SU-DHL-6 (cell line): ENCODE data around the gene LRBA.

ENCODE experiments used
- EZH2phosphoT487 ChIP-seq: fragments of 200-600 bp; sonication (generic), shearing (Covaris generic); conservative IDR thresholded peaks from 2 replicates; pipeline ENCODE4 v1.6.1; 2018; ENCODE audit warnings: mild to moderate bottlenecking, antibody characterized with exemption, low read length, moderate library complexity, mixed read lengths
- TF ChIP-seq, protein P1 (sequence below): fragments of 200-600 bp; sonication (generic); IDR thresholded peaks from one replicate; pipeline ENCODE4 v1.5.1; 2017; ENCODE audit warnings: antibody characterized with exemption, mild to moderate bottlenecking, low read length, moderate library complexity; ENCODE audit not compliant: insufficient read depth, poor library complexity, severe bottlenecking

DNA sequence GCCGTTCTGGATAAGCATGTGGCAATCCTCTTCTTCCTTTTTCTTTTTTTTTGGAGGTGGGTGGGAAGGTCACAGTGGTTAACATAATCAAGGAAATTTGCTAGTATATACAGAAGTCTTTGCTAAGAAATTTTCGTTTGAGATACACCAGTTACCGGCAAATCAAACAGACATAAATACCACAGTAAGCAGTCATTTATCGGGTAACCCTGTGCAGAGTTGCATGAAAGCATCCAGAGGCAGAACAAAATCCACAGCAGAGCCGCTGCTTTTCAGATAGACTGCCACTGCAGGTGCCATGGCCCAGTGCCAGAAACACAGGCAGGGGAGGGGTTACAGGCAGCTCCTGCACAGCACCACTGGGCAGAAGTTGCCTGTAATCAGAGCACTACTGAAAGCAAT is 612.2 kb downstream of the LRBA start:
- TF ChIP-seq, protein P1, sequence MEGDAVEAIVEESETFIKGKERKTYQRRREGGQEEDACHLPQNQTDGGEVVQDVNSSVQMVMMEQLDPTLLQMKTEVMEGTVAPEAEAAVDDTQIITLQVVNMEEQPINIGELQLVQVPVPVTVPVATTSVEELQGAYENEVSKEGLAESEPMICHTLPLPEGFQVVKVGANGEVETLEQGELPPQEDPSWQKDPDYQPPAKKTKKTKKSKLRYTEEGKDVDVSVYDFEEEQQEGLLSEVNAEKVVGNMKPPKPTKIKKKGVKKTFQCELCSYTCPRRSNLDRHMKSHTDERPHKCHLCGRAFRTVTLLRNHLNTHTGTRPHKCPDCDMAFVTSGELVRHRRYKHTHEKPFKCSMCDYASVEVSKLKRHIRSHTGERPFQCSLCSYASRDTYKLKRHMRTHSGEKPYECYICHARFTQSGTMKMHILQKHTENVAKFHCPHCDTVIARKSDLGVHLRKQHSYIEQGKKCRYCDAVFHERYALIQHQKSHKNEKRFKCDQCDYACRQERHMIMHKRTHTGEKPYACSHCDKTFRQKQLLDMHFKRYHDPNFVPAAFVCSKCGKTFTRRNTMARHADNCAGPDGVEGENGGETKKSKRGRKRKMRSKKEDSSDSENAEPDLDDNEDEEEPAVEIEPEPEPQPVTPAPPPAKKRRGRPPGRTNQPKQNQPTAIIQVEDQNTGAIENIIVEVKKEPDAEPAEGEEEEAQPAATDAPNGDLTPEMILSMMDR: no peak
- no peak for TF ChIP-seq EZH2phosphoT487
